Stimulated activated CD8-positive, alpha-beta memory T cell treated with anti-CD3 and anti-CD28 coated beads, Interleukin-7, amount 100 ng/mL, for 24 hours (primary cell): ENCODE data around the gene PASK.

Source experiments
- DNase-seq: peaks from one replicate; pipeline ENCODE4 v3.0.0-alpha.2; 2020; ENCODE audit warnings: low read depth

Gene PASK

GRCh38 chr2:241064802-241065354 lies 84.4 kb downstream of the PASK start:
- no peak for DNase-seq

DNA sequence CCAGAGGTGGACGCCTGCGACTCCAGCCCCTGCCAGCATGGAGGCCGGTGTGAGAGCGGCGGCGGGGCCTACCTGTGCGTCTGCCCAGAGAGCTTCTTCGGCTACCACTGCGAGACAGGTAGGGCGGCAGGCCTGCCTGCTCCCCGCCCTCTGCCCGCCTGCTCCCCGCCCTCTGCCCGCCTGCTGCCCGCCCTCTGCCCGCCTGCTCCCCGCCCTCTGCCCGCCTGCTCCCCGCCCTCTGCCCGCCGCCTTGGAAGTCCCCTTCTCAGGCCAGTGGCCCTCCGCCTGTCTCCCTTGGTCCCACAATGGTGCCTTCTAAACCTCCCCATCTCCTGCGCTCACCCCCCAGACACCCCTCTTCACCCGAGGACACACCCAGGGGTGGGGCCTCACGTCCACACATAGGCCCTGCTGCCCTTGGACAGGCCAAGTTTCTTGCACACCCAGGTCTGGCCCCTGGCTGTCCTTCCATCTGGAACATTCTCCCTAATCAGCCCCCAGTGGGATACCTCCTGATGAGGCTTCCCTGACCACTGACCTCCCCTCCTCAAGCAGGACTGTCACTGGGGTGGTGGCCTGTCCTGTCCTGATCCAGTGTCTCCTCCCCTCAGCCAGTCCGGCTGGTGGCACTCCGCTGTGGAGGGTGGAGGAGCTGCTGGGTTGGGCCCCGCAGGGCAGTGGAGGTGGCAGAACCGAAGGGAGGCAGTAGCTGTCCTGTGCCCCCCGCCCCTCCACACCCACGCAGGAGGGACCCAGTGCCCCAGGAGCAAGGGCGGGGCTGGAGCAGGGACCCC lies 85.1 kb downstream of the PASK start:
- DNase-seq = peak; percentile 15

DNA sequence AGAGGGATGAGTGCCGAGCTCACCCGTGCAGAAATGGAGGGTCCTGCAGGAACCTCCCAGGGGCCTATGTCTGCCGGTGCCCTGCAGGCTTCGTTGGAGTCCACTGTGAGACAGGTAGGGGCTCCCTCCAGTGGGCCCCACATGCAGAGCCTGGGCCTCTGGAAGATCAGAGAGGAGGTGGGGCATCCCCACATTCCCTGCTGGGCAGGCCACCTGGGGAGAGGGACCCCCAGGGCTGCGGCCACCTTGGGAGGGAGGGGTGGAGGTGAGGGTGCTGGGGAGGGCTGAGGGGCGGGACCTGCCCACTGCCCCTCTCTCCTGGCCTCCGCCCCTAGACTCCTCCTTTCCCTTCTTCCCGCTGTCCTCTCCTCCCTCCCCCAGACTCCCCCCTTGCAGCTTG lies 85.7 kb downstream of the PASK start:
- DNase-seq = no peak

- no peak for DNase-seq
Measured at GRCh38 chr2:241063093-241063551, 86.2 kb downstream of the PASK start.

GRCh38 chr2:241062389-241063092 lies 86.7 kb downstream of the PASK start:
- no peak for DNase-seq

DNA sequence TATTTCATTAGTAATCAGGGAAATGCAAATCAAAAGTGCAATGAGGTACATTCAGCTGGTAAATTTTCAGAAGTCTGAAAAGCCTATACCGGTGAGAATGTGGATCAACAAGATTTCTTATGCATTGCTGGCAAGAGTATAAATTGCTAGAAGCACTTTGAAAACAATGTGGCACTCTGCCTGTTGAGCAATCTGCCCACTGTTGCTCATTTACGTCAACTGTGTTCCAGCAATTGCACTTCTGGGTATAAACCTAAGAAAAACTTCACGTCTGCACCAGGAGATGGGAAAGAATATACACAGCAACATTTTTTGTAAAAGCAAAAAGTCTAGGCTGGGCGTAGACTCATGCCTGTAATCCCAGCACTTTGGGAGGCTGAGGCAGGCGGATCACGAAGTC lies 88.0 kb downstream of the PASK start:
- DNase-seq = no peak
